Endometrium (tissue), 2 donors: ENCODE data around the gene THBD.
A peak's percentile ranks its signal among the peaks of the same experiment; 100 is the strongest.

Experiments
- FAIRE-seq: peaks from 2 replicates; lab custom pipeline; 2012; peaks lifted over from hg19 to GRCh38; lab: Jason Lieb, UNC
- donor health status: control.
- donor health status: control.

The THBD gene, protein sequence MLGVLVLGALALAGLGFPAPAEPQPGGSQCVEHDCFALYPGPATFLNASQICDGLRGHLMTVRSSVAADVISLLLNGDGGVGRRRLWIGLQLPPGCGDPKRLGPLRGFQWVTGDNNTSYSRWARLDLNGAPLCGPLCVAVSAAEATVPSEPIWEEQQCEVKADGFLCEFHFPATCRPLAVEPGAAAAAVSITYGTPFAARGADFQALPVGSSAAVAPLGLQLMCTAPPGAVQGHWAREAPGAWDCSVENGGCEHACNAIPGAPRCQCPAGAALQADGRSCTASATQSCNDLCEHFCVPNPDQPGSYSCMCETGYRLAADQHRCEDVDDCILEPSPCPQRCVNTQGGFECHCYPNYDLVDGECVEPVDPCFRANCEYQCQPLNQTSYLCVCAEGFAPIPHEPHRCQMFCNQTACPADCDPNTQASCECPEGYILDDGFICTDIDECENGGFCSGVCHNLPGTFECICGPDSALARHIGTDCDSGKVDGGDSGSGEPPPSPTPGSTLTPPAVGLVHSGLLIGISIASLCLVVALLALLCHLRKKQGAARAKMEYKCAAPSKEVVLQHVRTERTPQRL

DNA sequence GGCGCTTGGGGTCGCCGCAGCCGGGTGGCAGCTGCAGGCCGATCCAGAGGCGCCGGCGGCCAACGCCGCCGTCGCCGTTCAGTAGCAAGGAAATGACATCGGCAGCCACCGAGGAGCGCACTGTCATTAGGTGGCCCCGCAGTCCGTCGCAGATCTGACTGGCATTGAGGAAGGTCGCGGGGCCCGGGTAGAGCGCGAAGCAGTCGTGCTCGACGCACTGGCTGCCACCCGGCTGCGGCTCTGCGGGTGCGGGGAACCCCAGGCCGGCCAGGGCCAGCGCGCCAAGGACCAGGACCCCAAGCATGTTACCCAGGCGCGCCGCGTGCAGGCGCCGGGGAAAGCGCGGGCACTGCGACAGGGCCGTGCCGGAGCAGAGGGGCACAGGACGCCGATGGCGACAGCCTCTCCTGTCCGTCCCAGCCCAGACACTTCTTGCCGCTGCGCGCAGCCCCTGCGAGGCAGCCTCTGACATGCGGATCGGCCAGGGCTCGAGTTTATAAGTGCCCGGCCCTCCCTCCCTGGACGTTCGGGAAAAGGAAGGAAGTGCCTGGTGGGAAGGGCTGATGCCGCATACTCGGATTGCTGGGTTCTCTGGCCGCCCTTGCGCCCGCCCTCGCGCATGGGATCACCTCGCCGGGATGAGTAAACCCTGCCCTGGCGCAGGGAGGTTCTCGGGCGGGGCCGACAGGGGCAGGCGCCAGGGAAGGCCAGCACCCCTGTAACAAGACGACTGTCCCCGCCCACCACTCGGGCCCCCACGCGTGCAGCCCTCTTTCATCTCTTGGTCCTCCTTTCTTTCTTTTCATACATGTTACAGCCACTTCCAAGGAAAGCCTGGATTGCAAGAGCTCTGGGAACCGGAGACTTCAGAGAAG is at the start of gene THBD:
Gene THBD, minus strand, starts transcription at position 472 of the 875 bp plus-strand sequence. Its CDS starts 168 bp downstream, at position 304.
- no peak for FAIRE-seq

DNA sequence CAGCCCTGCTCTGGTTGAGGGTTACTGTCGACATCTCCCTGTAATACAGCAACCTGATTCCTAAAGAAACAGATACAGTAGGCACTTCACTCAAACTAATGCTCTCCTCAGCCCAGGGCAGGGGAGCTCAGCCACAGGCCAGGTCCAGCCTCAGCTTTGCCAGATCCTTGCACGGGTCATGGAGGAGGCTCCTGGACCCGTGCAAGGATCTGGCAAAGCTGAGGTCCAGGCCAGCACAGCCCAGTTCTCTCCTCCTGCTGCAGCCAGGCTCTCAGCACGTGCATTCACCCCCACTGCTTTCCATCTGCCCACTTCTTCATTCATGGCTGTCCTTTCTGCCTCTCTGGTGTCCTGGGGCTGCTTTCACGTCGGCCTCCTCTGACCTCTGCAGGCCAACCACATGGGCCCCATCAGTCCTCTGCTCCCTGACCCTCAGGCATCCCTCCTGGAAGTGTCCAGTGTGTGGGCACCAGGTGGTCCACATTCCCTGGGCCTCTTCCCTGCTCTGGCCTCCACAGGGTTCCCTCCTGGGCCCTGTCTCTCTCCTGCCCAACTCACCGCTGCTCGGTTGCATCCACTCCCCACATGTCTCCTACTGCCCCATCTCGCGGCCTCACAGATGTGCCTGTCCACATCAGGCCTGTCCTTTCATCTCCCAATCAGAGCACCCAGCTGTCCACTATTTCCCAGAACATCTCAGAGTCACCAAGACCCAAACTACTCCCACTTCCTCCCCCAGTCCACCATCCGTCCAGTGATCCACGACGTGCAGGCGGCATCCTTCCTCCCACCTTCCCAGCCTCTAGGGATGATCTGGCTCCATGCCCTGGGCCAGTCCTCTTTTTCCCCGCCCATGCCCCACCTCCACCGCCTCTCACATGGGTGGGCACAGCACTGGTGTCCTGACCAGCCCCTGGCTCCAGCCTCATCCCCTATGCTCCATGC is 48.4 kb upstream of the THBD start:
- no peak for FAIRE-seq

DNA sequence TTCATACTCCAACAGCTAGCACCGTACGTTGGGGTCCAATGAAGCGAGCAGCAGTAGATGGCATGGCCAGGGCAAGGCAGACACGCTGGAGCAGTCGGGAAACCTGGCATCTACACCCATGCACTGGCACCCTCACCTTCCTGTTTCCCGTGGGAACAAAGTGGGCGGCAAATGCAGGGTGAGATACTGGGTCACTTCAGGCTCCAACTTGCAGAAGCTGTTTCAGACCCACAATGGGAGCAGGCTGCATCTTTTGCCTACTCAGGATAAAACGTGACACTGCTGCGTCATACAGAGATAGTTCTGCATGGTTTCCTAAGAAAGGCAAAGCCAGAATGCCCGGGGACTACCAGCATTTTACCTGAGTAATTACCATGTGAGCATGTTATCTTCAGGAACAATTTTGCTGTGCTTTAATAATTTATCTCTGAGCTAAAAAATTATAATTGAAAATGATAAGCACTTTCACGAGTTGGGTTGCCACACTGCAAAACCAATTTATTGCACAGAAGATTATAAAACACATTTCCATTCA is 47.6 kb upstream of the THBD start:
- no peak for FAIRE-seq

DNA sequence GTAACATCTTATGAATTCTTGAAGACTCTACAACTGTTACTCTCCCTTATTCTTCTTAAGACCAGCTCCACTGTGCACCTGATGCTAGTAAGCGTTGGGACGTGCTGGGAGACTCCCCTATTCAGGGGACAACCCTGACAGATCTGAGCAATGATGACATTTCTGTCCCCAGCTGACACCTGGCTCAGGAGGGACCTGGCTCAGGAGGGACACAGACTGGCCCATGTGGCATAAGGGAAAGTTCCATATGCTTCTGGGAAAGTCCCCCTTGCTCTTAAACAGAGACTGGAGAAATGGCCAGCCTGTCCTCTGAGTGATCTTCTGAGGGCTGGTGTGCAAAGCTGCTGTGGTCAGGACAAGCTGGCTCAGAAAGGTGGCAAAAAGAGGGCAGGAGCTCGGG is 46.6 kb upstream of the THBD start:
- FAIRE-seq, result no peak

DNA sequence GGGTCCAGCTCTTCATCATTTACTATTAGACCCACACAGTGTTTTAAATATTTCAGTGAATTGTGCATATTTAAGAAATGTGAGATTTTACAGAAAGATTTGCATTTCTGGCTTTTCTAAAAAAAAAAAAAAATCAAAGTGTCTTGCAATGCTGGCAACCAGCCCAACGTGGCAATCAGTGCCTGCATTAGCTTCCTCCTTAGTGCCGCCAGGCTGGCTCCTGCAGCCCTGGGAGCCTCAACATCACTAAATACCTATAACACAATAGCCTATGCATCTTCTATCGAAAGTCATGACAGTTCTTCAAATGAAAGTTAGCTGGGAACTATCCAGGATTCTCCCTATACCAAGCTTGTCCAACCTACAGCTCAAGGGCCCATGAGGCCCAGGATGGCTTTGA is 46.0 kb upstream of the THBD start:
- FAIRE-seq, result no peak

DNA sequence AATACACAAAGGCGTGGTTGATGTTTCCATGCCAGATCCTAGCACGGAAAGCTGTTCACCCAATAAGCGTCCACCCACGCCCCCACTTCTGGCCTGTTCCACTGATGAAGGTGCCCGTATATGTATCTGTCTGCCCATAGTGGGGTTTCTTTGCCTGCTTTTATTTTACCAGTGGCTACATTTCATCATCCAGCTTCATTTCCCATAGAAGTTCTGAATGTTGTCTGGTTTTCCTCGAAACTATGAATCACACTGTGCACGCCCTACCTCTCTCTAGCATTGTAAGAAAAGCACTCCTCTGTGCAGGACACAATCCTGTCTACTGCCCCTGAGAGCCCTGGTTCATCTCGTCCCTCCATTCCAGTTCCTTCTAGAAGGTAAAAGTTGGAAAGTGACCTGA is 45.5 kb upstream of the THBD start:
- FAIRE-seq, result no peak

DNA sequence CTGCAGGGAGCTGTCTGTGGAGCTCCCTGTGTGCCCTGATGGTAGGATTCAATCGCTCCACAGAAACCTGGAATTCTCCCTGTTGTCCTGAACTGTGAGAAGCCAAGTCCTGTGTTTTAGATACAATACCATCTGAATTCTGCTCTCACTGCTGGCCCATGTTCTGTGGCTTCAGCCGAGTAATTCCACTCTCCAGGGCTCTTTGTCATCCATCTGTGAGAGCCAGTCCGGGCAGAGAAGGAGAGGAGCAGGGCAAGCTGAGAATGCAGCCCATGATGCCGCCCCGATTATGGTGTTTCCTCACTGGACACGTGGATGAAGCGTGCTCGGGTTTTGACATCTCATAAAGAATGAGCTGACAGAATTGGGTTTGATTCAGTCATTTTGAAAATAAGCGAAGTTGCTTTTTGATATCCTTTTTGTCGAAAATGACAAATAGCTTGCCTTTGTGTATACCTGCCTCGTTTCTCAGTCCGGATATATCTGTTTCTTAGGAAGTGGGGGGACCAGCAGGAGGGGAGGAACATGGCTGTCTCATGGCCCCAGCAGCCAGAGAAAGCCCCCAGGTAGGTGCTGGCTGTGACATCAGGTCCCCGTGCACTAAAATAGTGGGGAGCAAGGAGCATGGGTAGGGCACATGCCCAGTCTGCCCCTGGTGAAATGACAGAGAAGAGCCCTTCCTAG is 44.9 kb upstream of the THBD start:
- no peak for FAIRE-seq

DNA sequence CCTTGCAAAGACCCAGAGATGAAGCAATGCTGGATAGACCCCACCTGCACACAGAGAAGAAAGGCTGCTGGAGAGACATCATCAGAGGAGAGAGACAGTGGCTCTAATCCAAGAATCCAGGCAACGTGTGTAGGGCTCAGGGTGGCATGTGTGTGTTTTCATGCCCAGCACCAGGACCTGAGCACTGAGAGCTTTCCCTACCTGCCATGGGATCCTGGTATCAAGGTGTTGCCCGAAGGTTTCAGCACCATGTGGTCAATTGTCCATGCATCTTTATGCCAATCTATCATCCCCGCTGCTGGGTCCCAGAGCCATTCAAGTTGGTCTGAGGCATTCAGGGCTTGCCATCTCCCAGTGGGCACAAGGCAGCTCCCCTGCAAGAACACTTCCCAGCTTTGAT is 44.1 kb upstream of the THBD start:
- no peak for FAIRE-seq

GRCh38 chr20:23092861-23093495 is 43.5 kb upstream of the THBD start:
- no peak for FAIRE-seq

GRCh38 chr20:23092384-23092756 is 42.9 kb upstream of the THBD start:
- peak; percentile 12 for FAIRE-seq

DNA sequence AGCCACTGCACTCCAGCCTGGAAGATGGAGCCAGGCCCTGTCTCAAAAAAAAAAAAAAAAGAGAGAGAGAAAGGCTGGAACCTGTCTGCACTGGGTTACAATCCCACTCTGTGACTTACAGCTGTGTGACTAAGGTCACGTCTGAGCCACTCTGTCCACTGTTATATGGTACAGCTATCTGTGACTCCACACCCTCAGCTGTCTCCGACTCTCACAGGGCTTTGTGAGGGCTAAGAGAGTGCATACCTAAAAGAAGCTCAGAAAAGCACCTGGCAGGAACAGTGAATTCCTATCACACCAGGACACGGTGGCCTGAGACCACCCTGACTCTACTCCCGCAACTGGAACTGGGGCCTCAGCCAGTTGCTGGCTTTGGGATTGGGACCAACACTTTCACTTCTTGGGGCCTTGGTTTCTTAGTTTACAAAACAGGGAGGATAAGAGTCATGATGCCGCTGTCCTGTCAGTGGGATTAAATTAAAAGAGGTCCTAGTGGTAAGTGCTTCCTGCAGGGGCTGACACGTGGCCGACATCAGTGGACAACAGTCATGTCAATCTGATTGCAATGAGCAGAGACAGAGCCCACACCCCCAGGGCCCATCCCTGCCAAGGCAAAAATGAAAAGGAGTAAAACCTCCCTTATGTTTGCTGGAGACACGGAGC is 42.4 kb upstream of the THBD start:
- FAIRE-seq, result no peak

GRCh38 chr20:23090878-23091277 is 41.4 kb upstream of the THBD start:
- no peak for FAIRE-seq

DNA sequence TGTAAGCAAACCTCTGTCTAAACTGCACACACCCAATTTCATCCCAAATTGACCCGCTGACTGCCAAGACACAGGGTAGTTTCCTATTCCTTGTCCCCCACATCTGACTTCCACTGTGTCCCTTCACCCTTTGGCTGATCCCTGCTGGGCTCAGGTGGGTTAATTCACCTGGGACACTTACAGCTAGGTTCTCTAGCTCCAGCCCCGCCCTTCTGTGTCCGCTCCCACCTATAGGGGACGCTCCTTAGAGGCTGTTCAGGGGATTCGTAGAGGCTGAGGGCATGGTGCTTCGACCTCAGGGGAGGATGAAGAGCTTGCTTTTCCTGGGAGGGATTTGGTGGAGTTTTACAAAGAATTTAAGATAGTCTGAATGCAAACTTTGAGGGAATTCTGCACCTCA is 40.7 kb upstream of the THBD start:
- FAIRE-seq, result no peak

- no peak for FAIRE-seq
Measured at GRCh38 chr20:23088866-23089265, 39.4 kb upstream of the THBD start.

GRCh38 chr20:23087587-23088251 is 38.2 kb upstream of the THBD start:
- FAIRE-seq, result no peak

GRCh38 chr20:23086931-23087411 is 37.5 kb upstream of the THBD start:
- no peak for FAIRE-seq

GRCh38 chr20:23086056-23086566 is 36.6 kb upstream of the THBD start, which contains the start of gene CD93:
TSS of gene CD93 (minus strand) at chr20:23086324. CDS start at chr20:23086192, 132 bp downstream.
- no peak for FAIRE-seq

GRCh38 chr20:23085436-23086055 is 36.1 kb upstream of the THBD start:
- no peak for FAIRE-seq
